Omental fat pad (tissue), 4 donors: ENCODE measurements around the gene TMEM121B. TPM values are rescaled to one million over a fixed set of nuclear protein-coding genes. Genes with fewer than 3 reads are reported as not detected.
"Not testable (repeated sequence)": the region's sequence is repeated elsewhere in the genome, so short reads cannot be mapped to it uniquely, and the experiment has no call there.

Source experiments
- ATAC-seq: fragments of 150-250 bp; one replicate; pipeline ENCODE4 v1.9.1; 2016; ENCODE audit warnings: mild to moderate bottlenecking, moderate library complexity; ENCODE audit not compliant: low FRiP score
- DNase-seq: peaks from one replicate; pipeline ENCODE4 v3.0.0-alpha.2; 2019; ENCODE audit warnings: low spot score
- total RNA-seq, 4 donors: library from RNA; depleted of rRNA; stranded (reverse); fragments of >200 nt; gene quantifications; one replicate each; pipeline ENCODE4 v1.1.0, GENCODE V29; 2016
- TF ChIP-seq, protein P1 (sequence below), 3 donors: fragments of 450-650 bp; IDR thresholded peaks; one replicate each; pipeline ENCODE4 v1.5.1; 2016 to 2017; ENCODE audit warnings: antibody characterized with exemption in 3 of 3, mild to moderate bottlenecking in 3 of 3, moderate library complexity in 2 of 3

The TMEM121B gene
- total RNA-seq, 4 donors from 2014 or later = 0.46 to 1.4 (median 0.94) TPM

DNA sequence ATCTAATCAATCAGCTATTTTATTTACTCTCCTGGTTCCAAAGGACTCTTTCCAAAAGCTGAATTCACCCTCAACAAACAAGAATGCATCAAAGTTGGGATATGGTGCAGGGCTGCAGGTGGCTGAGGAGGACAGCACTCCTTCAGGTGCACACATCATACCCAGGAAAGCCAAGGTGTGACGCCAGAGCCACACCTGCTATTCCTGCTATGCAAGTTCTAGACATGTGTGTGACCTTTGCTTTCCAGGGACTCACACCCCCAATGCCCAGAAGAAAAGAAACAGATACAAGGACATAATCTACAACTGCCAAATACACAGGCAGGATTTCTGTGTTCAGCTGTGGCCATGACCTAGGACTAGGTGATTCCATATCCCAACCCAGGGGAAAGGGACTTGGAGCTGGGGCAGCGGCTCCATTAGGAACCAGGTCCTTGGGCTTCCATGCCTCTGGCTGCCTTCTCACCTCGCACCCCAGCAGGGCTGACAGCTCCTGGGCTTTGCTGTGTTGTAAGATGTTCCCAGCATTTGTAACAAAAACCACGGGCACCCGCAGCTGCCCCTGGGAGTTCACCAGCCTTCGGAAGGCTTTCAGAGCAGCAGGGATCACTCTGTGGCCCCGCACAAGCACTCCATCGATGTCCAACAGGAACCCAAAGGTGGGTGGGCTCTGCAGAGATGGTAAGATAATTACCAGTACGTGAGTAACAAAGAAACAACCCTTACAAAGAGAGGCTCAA lies 28.1 kb upstream of the TMEM121B start:
- ATAC-seq (no peak), DNase-seq (no peak)

GRCh38 chr22:17147458-17147857 lies 26.3 kb upstream of the TMEM121B start:
- not testable (repeated sequence) for ATAC-seq

More for the DNA sequence above, 28.1 kb upstream of the TMEM121B start:
- TF ChIP-seq, protein P1, sequence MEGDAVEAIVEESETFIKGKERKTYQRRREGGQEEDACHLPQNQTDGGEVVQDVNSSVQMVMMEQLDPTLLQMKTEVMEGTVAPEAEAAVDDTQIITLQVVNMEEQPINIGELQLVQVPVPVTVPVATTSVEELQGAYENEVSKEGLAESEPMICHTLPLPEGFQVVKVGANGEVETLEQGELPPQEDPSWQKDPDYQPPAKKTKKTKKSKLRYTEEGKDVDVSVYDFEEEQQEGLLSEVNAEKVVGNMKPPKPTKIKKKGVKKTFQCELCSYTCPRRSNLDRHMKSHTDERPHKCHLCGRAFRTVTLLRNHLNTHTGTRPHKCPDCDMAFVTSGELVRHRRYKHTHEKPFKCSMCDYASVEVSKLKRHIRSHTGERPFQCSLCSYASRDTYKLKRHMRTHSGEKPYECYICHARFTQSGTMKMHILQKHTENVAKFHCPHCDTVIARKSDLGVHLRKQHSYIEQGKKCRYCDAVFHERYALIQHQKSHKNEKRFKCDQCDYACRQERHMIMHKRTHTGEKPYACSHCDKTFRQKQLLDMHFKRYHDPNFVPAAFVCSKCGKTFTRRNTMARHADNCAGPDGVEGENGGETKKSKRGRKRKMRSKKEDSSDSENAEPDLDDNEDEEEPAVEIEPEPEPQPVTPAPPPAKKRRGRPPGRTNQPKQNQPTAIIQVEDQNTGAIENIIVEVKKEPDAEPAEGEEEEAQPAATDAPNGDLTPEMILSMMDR (IDR thresholded peaks at IDR 0.05) = no peak

DNA sequence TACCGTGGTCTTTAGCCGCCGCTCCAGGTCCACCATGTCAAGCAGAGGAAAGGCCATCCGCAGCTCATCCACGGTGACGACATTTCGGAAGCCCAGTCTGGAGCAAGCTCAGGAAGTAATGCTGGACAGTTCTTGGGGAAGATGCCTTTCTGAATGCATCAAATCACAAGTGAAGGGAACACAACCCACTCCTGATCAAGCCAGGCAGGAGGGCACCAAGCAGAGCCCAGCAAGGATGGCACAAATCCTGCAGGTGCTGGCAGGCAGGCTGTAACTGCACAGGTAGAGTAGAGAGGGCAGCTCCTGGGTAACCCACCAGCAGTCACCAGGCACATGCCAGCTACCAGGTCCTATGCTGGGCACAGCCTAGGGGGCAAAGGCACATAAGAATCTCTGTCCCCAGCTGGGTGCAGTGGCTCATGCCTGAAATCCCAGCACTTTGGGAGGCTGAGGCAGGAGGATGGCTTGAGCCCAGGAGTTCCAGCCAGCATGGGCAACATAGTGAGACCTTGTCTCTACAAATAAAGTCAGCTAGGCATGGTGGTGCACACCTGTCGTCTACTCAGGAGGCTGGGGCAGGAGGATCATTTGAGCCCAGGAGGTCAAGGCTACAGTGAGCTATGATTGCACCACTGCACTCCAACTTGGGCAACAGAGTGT lies 24.0 kb upstream of the TMEM121B start:
- DNase-seq (no peak), ATAC-seq (no peak)
- TF ChIP-seq, protein P1 (IDR thresholded peaks at IDR 0.05) = no peak

More at GRCh38 chr22:17147458-17147857, 26.3 kb upstream of the TMEM121B start:
- DNase-seq = not testable (repeated sequence)

- DNase-seq (no peak), ATAC-seq (no peak)
- TF ChIP-seq, protein P1 (IDR thresholded peaks at IDR 0.05) = no peak
Measured at GRCh38 chr22:17143826-17144225, 22.7 kb upstream of the TMEM121B start.

GRCh38 chr22:17143101-17143500 lies 21.9 kb upstream of the TMEM121B start:
- DNase-seq (no peak), ATAC-seq (no peak)
- TF ChIP-seq, protein P1 (IDR thresholded peaks at IDR 0.05) = no peak

DNA sequence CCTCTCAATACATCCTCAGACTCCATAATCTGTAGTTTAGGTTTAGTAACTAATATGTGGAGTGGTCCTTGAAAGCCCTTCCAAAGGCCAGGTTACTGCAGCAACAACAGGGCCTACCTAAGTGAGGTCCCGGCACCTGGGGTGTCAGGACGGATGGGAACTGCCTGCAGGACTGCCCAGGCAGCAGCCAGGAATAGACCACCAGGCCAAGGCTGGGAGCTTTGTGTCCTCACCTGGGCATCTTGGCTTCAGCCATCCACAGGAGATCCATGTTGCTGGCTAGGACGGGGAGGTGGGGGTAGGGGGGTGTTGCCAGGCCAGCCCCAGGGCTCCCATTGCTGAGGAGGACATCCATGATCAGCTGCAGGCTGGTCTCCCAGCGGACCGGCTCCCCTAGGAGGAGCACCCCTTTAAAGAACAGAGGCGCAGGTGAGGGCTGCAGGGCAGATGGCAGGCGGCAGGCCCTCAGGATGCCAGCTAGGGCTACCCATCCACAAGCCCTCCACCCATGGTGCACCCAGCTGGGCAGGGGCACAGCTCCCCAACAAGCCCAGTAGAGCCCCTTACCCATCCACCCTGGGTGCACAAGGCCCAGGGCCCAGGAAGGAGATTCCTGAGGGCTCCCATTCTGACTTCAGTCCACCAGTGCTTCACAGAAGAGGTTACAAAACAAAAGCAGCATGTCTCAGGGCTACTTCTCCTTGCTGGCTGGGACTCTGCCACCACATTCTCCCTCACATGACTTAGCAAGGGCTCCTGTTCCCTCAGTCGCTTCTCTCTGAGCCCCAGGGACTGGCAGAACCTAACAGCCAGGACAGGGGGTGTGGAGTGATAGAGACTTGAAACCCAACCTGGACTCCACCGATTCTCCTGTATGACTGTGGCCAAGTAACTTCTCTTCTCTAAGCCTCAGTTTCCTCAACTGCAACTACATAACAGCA lies 19.9 kb upstream of the TMEM121B start:
- DNase-seq (no peak), ATAC-seq (no peak)
- TF ChIP-seq, protein P1 (IDR thresholded peaks at IDR 0.05) = no peak

- DNase-seq (no peak), ATAC-seq (no peak)
- TF ChIP-seq, protein P1 (IDR thresholded peaks at IDR 0.05) = no peak
Measured at GRCh38 chr22:17140022-17140421, 18.9 kb upstream of the TMEM121B start.
